GM18517 (cell line): ENCODE results near the gene FAAP20.

Experiments
- ATAC-seq: cut with Tn5 transposase; IDR thresholded peaks from one replicate; pipeline ENCODE4 v1.9.1; 2021; ENCODE audit warnings: mild to moderate bottlenecking, moderate library complexity; ENCODE audit not compliant: unreplicated experiment

FAAP20 gene

GRCh38 chr1:2197707-2198165 lies 3.2 kb upstream of the FAAP20 start:
- no peak for ATAC-seq

GRCh38 chr1:2196901-2197638 lies 2.5 kb upstream of the FAAP20 start:
- no peak for ATAC-seq

GRCh38 chr1:2195785-2196184 lies 1.2 kb upstream of the FAAP20 start:
- ATAC-seq = no peak

- peak; percentile 60 for ATAC-seq
Observed at GRCh38 chr1:2194898-2195673, 514 bp upstream of the FAAP20 start.

- ATAC-seq = no peak
Observed at GRCh38 chr1:2193514-2194281, 874 bp downstream of the FAAP20 start.

GRCh38 chr1:2192031-2192995 lies 2.3 kb downstream of the FAAP20 start:
- ATAC-seq = no peak

GRCh38 chr1:2190491-2190976 lies 4.0 kb downstream of the FAAP20 start:
- no peak for ATAC-seq

GRCh38 chr1:2189459-2190425 lies 4.8 kb downstream of the FAAP20 start:
- no peak for ATAC-seq

- no peak for ATAC-seq
Observed at GRCh38 chr1:2188336-2188735, 6.2 kb downstream of the FAAP20 start.

GRCh38 chr1:2187619-2188018 lies 7.0 kb downstream of the FAAP20 start:
- no peak for ATAC-seq

GRCh38 chr1:2186901-2187300 lies 7.7 kb downstream of the FAAP20 start:
- no peak for ATAC-seq

- ATAC-seq = no peak
Observed at GRCh38 chr1:2185880-2186855, 8.4 kb downstream of the FAAP20 start.

GRCh38 chr1:2184934-2185333 lies 9.6 kb downstream of the FAAP20 start:
- no peak for ATAC-seq

- no peak for ATAC-seq
Observed at GRCh38 chr1:2184531-2184930, 10.0 kb downstream of the FAAP20 start.

GRCh38 chr1:2183937-2184334 lies 10.6 kb downstream of the FAAP20 start:
- ATAC-seq = no peak

GRCh38 chr1:2182376-2182775 lies 12.2 kb downstream of the FAAP20 start:
- no peak for ATAC-seq

- ATAC-seq = no peak
Observed at GRCh38 chr1:2181752-2182151, 12.8 kb downstream of the FAAP20 start.

- ATAC-seq = no peak
Observed at GRCh38 chr1:2181271-2181670, 13.3 kb downstream of the FAAP20 start.
